ENCODE results near the gene LRRC55. TPM values are rescaled to one million over a fixed set of nuclear protein-coding genes. Genes with fewer than 3 reads are reported as not detected.

LRRC55 gene
- total RNA-seq, 1 experiment from 2014 or later = not detected

GRCh38 chr11:57240757-57241156 lies 59.0 kb downstream of the LRRC55 start:
- intact Hi-C loops (cut with micrococcal nuclease; ENCODE audit: unreplicated experiment) (no loop called here), in situ Hi-C loops (cut with HindIII; ENCODE audit: low pct_unique_long_range_greater_than_20kb, low sequenced_read_pairs) (no loop called here)
- no peak overlapping the region for H3K4me3 ChIP-seq (ENCODE audit: low read depth in 2 of 2, low read length in 2 of 2)
- ChIA-PET CTCF (interaction anchor here (0.9 kb wide), 1 partner anchor 9 kb away, joined by 17 read pairs; no protein-coding TSS in a partner anchor), POLR2A (no interaction called here)
- H3K36me3 ChIP-seq (ENCODE audit: control insufficient read depth, insufficient read depth, low read length) = no peaks in the 10 kb centered on the region
- no peak overlapping the region for H3K27ac ChIP-seq (ENCODE audit: low read length)
- ATAC-seq = no peak
- no peaks in the 10 kb centered on the region for H3K9me3 ChIP-seq (ENCODE audit: control insufficient read depth, insufficient read depth, low read depth, low read length)
- no TSS peak for BruUV-seq (replicated peaks)
- TF ChIP-seq, protein P1, sequence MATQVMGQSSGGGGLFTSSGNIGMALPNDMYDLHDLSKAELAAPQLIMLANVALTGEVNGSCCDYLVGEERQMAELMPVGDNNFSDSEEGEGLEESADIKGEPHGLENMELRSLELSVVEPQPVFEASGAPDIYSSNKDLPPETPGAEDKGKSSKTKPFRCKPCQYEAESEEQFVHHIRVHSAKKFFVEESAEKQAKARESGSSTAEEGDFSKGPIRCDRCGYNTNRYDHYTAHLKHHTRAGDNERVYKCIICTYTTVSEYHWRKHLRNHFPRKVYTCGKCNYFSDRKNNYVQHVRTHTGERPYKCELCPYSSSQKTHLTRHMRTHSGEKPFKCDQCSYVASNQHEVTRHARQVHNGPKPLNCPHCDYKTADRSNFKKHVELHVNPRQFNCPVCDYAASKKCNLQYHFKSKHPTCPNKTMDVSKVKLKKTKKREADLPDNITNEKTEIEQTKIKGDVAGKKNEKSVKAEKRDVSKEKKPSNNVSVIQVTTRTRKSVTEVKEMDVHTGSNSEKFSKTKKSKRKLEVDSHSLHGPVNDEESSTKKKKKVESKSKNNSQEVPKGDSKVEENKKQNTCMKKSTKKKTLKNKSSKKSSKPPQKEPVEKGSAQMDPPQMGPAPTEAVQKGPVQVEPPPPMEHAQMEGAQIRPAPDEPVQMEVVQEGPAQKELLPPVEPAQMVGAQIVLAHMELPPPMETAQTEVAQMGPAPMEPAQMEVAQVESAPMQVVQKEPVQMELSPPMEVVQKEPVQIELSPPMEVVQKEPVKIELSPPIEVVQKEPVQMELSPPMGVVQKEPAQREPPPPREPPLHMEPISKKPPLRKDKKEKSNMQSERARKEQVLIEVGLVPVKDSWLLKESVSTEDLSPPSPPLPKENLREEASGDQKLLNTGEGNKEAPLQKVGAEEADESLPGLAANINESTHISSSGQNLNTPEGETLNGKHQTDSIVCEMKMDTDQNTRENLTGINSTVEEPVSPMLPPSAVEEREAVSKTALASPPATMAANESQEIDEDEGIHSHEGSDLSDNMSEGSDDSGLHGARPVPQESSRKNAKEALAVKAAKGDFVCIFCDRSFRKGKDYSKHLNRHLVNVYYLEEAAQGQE (IDR thresholded peaks at IDR 0.05; ENCODE audit: insufficient read depth in 1 of 2, low read depth in 2 of 2, low read length in 1 of 2) = no peak
- 0 out of 2 replicates have a peak, but pooled peaks have one; percentile 32 for TF ChIP-seq TCF7L2 (IDR thresholded peaks at IDR 0.05; ENCODE audit: low read depth, low read length)
- H3K27me3 ChIP-seq (ENCODE audit: control insufficient read depth, insufficient read depth, low read length) = no peaks in the 10 kb centered on the region
- no peaks in the 10 kb centered on the region for H3K4me1 ChIP-seq (ENCODE audit: control insufficient read depth, insufficient read depth, low read length)
- no peak for DNase-seq (ENCODE audit: low read depth, low spot score)

Other genes starting within 250 kb of the LRRC55 start
- not detected for gene OR5AK2, start 193.0 kb upstream of the LRRC55 start, total RNA-seq (2021; ENCODE audit: unreplicated experiment)
- gene APLNR, start 55.3 kb downstream of the LRRC55 start, total RNA-seq (2021; ENCODE audit: unreplicated experiment) = not detected
- 94.6 TPM for gene TNKS1BP1, start 143.0 kb downstream of the LRRC55 start, total RNA-seq (2021; ENCODE audit: unreplicated experiment)
- 173 TPM for gene SSRP1, start 153.9 kb downstream of the LRRC55 start, total RNA-seq (2021; ENCODE audit: unreplicated experiment)
- gene P2RX3, start 156.4 kb downstream of the LRRC55 start, total RNA-seq (2021; ENCODE audit: unreplicated experiment) = not detected
- gene PRG3, start 199.2 kb downstream of the LRRC55 start, total RNA-seq (2021; ENCODE audit: unreplicated experiment) = not detected
- not detected for gene PRG2, start 208.7 kb downstream of the LRRC55 start, total RNA-seq (2021; ENCODE audit: unreplicated experiment)
- gene SLC43A3, start 245.2 kb downstream of the LRRC55 start, total RNA-seq (2021; ENCODE audit: unreplicated experiment) = 8.6 TPM